GM12801 (cell line): Measurements from ENCODE around the gene IGF2BP2.

ENCODE experiments used
- CTCF ChIP-seq: IDR thresholded peaks from one replicate; pipeline ENCODE4 v1.5.1; 2011; ENCODE audit warnings: control low read depth; ENCODE audit not compliant: insufficient read length; ENCODE audit errors: extremely low read depth

The IGF2BP2 gene

DNA sequence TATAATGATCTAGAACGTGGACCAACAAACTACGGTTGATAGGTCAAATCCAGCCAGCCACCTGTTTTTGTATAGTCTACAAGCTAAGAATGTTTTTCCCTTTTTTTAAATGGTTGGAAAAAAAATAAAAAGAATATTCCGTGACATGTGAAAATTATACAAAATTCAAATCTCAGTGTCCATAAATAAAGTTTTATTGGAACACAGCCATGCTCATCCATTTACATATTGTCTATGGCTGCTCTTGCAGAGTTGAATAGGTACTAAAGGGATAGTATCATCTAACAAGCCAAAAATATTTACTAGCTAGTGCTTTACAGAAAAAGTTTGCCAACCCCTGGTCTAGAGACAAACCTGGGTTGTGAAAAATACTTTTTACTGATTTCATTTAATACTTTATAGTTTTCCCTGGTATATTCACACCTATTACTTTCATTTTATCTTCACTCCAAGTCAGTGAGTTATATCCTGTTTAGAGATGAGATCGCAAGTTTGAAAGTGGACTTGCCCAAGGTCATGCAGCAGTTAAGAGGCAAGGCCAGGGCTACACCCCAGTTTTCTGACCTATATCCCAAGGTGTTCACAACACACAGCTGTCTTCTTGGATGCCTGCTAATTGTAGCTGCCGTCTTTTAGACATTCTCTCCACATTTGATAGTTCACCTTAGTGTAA, 58.4 kb downstream of the IGF2BP2 start:
- no peak for TF ChIP-seq CTCF

GRCh38 chr3:185764980-185765370, 59.9 kb downstream of the IGF2BP2 start:
- no peak for TF ChIP-seq CTCF

DNA sequence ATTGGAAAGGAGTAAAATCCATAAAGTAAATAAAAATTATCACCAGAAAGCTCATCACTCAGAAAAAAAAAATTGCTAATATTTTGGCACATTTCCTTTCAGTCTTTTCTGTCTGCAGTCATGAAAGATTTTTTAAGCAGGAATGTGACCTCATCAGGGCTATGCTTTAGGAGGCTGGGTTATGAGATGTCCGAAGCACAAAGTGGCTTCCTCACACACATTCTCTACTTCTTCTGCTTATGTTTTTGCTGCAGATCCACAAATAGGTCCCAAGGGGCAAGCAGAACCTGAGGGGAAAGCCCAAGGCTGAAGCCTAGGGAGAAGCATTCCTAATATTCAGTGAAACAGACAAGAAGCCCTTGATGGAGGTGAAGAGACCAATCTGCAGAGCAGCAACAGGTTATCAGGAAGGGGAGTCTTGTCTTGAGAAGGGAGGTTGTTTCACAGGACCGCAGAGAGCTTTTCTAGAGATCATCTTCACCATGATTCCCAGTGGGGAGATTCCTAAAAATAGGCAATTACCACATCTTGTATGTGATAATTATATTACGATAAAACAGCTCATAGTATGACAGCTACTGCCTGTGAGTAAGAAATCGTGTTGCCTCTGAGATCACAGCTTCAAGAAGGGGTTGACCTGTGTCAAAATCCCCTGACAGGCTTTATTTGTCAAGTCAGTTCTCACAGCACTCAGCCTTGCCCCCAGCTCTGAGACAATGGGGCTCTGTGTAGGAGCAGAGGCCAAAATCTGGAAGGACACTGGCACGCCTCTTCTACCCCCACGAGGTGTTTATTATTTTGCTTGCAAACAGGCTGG, 60.5 kb downstream of the IGF2BP2 start:
- TF ChIP-seq CTCF = no peak

DNA sequence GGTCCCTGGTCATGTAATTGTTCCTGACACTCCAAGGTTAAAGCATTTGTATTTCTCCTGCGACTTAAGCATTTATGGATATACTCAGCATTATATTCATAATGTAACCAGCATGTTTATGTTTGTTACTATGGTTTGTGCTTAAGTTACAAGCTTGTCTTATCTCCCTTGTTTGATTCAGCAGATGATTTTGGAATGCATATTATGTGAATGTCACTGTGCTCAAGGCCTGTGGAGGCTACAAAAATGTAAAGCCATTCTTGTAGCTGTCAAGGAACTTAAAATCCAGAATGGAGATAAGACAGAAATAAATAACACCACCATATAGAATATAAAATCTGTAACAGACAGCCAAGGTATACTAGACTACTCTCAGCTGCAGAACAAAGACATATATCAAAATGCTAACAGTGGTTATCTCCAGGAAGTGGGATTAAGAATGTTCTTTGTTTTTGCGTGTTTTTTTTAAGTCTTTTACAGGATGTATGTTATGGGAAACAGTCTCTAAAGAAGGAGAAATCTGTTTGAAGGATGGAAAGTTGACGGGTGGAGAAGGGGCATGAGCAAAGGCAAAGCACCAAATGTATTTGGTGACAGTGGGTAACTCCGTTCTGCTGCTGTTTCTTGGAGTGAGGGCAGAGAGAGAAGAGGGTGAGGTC, 61.4 kb downstream of the IGF2BP2 start:
- TF ChIP-seq CTCF = no peak

DNA sequence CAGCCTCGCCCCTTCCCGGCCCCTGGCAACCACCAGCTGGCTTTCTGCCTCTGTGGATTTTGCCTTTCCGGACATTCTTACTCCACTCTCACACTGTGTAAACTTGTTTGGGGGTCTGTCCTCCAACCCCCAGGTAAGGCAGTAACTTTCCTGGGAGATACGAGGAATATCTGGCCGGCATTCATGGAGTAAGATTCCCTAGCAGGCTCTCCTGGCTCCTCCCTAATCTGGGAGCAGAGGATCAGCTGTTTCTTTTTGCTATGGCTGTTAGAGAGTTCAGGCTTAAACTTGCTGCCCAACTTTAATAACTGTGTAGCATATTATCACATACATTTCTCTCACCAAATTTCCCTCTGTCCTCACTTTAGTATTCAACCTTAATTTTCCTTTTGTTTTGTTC, 64.3 kb downstream of the IGF2BP2 start:
- TF ChIP-seq CTCF = no peak

- no peak for TF ChIP-seq CTCF
These were observed 64.8 kb downstream of the IGF2BP2 start for GRCh38 chr3:185760088-185760487.

- TF ChIP-seq CTCF = no peak
These were observed 65.3 kb downstream of the IGF2BP2 start for GRCh38 chr3:185759512-185759911.
